Activated T-helper 1 cell treated with Interleukin-2 at 50 U/mL for 16 hours (primary cell): Measurements from ENCODE around the gene MEIS2.

Experiments used
- DNase-seq: peaks from one replicate; pipeline ENCODE4 v3.0.0-alpha.2; 2020; ENCODE audit warnings: low read depth

MEIS2 gene

GRCh38 chr15:37097144-37097919 is 3.0 kb downstream of the MEIS2 start:
- no peak for DNase-seq

GRCh38 chr15:37096558-37097143 is 3.7 kb downstream of the MEIS2 start:
- no peak for DNase-seq

DNA sequence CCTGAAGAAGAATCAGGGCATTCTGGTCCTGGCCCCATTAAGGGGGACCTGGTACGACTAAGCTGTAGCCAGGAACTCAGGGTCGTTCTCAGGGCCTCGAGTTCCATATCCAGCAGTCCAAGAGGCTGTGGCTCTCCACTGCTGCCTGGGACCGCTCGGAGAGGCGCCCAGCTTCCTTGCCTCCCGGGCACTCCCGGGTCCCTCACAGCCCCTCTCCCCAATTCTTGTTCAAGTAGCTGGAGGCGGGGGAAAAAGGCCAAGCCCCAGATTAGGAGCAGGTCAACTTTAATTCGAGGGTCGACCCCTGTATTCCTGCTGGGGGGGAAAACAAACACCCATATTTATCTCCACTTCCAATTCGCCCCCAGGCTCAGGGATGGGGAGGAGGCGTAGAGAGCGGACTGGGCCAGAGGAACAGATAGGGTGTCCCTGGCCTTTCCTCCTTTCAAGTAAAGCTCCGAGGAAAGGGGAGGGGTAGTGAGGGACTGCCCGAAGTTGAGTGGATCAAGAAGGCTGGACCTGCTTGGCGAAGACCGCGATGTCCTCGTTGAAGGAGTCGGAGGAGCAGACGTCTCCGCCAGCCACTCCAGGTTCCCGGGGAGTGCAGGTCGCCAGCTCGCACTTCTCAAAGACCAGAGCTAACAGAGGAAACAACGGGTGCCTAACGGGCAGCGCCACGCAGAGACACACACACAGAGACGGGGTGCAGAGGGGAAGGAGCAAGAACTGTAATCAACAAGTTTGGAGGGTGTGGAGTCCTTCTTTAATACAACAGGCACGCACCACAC is 4.4 kb downstream of the MEIS2 start:
- no peak for DNase-seq

DNA sequence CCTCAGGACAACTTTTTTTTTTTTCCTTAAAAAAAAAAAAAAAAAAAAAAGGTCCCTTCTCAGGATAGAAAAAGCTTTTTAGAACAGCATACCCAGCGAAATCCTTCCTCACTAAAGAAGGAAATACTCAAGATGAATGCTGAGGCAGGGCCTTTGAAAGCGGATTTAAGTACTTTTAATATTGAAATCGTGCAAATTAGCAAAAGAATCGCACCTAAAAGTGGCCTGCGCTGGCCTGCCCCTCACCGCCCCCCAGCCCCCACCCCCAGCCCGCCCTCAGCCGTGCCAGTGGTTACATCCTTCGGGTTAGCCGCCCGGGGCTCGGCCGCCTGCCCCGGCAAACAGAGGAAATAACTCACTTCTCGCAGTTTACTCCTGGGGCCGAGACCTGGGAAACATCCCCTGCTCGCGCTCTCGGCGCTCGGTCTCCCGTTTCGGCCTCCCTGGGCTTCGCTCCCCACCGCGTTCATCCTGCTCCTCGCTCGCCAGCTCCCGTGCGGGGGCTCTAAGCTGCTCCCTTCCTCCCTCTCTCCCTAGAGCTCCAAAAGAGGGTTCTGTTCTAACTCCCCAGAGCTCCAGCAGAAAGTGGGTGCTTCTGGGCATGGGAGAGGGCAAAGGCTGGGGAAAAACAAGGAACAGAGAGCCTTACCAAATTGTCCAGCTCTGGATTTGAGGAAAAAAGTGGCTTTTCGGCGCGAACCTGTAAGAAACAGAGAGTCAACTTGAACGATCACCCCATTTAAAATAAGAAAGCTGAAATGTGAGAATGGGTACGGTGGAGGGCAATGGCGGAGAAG is 5.2 kb downstream of the MEIS2 start:
- no peak for DNase-seq

DNA sequence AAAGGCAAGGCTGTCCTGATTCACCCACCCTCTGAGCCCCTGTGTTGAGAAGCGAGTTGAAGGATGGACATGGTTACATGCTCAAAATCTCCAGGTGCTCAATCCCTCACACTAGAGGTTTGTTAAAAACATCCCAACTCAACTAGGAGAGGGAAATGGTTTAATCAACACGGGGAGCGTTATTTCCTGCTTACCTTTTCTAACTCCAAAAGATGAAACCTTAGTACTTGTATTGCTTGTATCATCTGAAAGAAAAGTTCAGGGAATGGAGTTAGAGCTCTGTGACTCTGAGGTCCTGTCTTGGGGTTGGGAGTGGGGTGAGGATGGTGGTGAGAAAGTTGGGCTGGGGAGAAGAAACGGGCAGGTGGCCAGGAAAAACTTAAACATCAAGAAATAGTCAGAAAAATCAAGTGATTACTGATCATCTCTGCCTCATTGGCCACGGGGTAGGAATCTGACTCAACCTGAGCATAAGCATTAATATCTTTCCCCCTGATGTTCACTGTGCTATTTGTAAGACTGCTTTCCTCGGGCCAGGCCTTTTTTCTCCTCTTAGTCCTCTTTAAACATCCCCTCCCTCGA is 5.9 kb downstream of the MEIS2 start:
- DNase-seq = no peak

DNA sequence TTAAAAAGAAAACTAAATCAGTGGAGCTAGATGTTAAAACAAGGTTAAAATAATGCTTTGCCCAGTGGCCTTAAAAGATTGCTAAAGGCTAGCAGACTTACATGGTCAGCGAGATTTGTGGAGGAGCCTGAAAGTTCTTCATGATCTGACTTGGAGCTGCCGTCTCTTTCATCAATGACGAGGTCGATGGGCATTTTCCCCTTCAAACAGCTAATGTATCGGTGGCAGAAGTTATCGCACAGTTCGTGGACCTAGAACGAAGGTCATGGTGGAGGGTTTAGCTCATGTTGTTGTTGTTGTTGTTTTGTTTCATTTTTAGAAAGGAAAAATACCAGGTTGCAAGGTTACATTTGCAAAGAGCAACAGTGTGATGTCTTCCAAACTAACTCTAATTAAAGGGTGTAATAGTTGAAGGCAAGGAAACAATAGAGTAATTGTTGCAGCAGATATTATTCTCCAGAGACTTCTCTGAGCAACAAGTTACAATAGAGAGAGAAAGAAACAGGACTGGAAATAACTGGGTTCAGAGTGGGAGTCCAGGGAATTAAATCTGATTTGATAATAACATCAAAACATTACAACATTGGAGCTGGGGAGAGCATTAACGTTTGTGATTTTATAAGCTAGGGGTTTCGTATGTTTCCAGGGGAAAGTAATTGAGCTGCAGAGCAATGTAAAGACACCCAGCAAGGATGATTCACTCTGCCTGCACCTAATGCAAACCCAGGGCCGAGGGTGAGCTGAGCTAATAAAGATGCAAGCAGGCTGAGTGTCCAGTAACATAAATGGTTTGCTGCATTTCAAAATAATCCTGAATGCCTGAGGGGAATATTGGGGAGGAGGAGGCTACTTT is 6.6 kb downstream of the MEIS2 start:
- DNase-seq = no peak

GRCh38 chr15:37090543-37091175 is 9.7 kb downstream of the MEIS2 start:
- no peak for DNase-seq

DNA sequence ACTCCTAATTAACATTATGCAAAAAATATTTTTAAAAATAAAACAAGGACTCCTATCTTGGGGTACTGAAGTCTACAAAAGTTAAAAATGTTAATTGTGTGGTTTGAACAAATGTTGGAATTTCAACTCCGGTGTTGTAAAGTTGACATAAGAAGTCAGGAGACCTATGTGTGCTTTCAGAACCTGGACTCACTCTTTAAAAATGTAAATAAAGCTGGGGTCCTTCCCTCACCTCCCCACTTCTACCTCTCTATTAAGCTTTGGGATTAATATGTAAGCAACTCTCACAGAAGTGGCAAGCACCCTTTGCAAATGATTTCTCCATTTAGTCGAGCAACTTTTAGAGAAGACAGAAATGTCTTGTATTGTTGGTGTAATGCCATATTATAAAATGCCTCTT is 11.9 kb downstream of the MEIS2 start:
- no peak for DNase-seq

DNA sequence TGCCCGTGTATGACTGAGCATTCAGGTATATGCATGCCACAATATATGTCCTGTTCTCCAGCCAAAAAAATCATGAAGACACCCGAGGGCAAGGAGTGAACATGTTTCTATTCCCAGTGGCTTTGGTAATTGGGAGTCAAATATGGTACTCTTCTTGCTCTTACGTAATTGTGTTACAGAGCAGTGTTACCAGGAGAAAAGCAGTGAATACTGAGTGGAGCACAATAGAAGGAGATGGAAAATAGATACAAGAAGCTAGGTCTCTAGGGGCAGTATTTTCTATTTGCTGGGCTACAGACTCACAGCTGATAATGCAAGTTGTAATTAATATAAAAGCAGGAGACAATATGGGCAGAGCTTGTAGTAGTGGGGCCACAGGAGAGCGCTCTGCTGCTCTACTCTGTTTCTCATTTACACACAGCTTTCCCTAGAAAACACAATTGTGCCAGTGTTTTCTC is 13.2 kb downstream of the MEIS2 start:
- no peak for DNase-seq

DNA sequence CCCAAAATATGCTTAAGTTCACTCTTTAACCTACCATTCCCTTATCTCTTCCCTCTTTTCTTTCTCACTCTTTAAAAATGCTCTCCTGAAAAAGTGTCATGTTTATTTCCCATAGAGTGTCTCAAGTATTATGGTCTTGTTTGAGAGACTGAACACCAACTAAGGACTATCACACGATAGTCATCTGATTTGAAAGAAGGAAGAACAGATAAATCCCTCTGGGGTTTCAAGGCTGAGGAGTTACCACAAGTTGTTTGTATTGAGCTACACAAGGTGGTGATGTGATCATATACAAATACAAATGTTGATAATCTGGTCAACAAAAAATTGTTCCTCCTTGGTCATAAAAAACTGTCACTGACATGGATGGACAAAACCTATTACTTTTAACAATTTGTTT is 13.8 kb downstream of the MEIS2 start:
- DNase-seq = no peak

DNA sequence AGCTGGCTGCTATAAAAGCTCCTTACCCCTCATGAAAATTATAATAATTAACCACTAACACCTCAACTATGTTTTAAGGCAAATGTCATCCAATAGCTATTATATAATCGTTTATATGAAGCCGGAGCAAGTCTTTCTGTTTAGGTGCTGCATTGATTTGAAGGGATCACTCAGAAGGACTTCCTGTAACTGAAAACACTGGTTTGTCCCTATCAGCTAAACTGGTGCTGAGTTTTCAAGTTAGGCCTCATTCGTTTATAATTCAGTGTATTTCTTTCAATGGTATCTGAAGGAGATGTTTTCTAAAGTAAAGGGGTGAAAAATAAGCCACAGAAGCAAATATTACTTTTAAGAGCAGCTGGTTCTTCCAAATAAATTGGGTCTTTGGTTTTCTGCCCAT is 14.2 kb downstream of the MEIS2 start:
- DNase-seq = no peak

DNA sequence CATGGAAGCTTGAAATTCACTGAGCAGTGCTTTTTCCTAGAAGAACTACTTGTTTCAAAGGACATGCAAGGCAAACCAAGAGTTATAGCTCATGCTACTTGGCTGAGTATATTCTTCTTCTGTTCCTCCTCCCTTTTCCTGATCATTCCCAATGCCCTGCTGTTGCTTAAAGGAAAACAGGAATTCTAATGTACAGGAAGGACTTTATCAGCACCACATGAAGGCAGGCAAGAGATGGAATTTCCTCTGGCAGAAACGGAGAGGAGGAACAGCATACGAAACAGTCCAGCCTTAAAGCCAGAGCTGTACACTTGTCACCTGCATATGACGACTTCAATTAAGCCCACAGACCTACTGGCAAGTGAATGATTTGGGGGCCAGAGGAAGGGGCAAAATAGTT is 15.7 kb downstream of the MEIS2 start:
- DNase-seq = no peak

DNA sequence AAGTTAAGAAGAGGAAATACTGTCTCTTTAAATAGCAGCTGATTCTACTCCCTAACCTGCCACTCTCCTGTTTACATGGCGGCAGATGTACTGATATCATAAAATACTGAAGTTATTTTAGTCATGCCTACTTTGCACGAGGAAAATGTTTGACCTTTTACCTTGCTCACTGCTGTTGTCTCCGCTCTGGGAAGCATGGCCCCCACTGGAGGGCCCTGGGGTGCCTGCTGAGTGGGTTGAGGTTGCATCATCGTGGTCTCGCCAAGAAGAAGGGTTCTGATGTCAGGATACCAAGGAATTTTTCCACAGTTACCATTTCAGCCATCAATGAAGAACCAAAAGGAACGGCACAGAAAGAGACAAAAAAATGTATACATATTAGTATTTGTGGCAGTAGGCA is 16.7 kb downstream of the MEIS2 start:
- no peak for DNase-seq

DNA sequence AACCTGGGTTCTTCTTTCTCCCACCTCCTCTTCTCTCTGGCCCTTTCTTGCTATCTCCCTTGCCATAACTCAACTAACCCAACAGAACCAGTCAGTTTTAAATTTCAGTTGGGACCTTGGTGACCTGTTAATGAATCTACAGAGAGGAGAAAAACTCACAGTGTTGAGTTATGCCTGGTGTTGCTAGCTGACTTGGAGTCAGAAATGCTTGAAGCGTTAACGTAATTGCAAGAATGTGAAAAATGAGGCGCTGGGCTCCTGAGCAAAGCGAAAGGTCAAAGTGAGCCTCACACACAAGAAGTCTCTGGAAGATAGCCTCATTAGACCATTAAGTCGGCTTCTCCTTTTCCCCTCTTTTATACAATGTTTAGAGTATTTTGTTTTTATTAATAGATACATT is 18.4 kb downstream of the MEIS2 start:
- no peak for DNase-seq

DNA sequence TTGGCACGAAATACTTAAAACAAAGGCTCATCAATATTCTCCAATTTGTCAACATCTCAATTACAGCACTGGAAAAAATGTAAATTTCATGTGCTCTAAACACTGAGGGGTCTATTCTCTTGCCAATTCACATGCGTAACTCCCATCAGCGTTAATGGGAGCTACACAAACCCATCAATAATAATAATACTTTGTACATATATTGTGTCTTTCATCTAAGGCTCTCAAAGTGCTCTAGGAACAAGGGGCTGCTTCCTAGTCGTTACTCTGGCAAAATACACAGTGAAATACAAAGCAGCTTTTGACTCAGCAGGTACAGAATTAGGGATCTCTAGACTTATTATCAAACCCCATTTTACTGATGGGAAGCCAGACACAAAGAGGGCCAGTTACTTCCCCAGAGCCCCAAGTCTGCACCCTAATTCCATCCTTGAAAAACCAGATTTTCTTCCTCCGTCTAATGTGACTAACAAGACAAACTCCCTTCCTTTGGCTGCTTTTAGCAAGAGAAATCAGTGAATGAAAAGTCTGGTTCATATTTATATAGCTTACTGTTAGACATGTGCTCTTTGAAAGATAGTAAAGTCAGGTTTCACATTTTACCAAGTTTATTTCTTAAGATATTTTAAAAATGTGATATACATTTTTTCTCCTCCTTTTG is 20.0 kb downstream of the MEIS2 start:
- DNase-seq = no peak

DNA sequence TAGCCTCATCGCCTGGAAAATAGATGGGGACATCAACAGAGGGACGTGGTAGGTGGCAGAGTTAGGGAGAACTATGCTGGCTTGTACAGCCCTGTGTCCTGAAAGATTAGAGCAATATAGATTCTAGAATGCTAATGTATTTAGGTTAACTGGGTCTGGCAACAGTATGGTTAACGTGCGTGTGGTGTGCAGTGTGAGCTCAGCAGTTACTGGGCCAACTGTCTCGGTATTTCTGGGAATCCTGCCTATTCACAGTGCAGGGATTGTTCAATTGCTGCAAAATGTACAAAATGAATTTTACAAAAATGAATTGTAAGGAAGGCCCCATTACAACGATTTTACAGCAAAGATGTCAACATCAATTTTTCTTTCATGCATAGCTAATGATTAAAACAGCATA is 20.6 kb downstream of the MEIS2 start:
- no peak for DNase-seq

DNA sequence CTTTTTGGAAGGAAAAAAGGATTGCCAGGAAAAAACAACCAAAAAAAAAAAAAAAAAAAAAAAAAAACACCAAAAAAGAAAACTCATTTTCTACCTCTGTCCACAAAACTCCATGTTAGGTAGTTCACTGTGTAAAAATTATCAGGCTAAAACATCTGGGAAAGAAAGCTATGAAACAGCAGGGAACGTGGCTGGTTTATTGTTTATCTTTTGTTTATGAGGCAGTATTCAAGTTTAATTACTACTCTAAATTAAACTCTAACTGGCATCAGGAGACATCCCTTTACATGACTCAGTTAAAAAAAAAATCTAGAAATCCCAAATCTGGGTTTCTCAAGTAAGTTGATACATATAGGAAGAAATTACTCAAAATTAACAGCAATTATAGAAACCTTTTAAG is 21.8 kb downstream of the MEIS2 start:
- DNase-seq = no peak

GRCh38 chr15:37077623-37078351 is 22.6 kb downstream of the MEIS2 start:
- no peak for DNase-seq

GRCh38 chr15:37076543-37076942 is 23.8 kb downstream of the MEIS2 start:
- no peak for DNase-seq
